Measurements from ENCODE around the gene SELENOH. TPM values are rescaled to one million over a fixed set of nuclear protein-coding genes. Genes with fewer than 3 reads are reported as not detected.
"Not testable (repeated sequence)": the region's sequence is repeated elsewhere in the genome, so short reads cannot be mapped to it uniquely, and the experiment has no call there.

The SELENOH gene
- polyA plus RNA-seq, 2 of the 4 experiments (the other 2 are of a cell fraction): 96.3 to 115 TPM

- peak overlapping the region; percentile 95 for H3K4me3 ChIP-seq
- H3K9me3 ChIP-seq: no peaks in the 10 kb centered on the region
- H3K27ac ChIP-seq: peak overlapping the region; percentile 92 to 96; a peak in 3 of 6 replicates
- 88% methylated on average over 2 of the region's 2 CpGs for WGBS (ENCODE audit: missing lambda C conversion rate)
- ChIA-PET POLR2A (interaction anchor here (1.1 to 1.7 kb wide), 2 partner anchors 9 to 28 kb away, joined by 4 to 6 read pairs; partner anchors contain the start of gene SELENOH), CTCF (interaction anchor here (1.0 to 5.4 kb wide), 3 partner anchors 10 to 87 kb away, joined by 3 to 19 read pairs (median 5); no protein-coding TSS in a partner anchor)
- ATAC-seq (no peak), FAIRE-seq (no peak), DNase-seq (ENCODE audit: low read depth in 1 of 2, low spot score in 1 of 2) (no peak)
- peak overlapping the region; percentile 93 for H3K4me2 ChIP-seq
- TF ChIP-seq ZC3H11A (IDR thresholded peaks at IDR 0.05) (no peak), FOXS1 (CRISPR knock-in tag; IDR thresholded peaks at IDR 0.05) (no peak), SREBF2 (IDR thresholded peaks at IDR 0.05) (no peak), ESRRA (IDR thresholded peaks at IDR 0.05; ENCODE audit: borderline replicate concordance, low read length) (no peak), MAFK (IDR thresholded peaks at IDR 0.05; ENCODE audit: partially characterized antibody) (no peak), NPAS2 (CRISPR knock-in tag; IDR thresholded peaks at IDR 0.05; ENCODE audit: borderline replicate concordance) (no peak), JUNB (IDR thresholded peaks at IDR 0.05) (no peak), JUN (IDR thresholded peaks at IDR 0.05) (no peak), CBX8 (IDR thresholded peaks at IDR 0.05) (no peak), CHD4 (IDR thresholded peaks at IDR 0.05; ENCODE audit: borderline replicate concordance) (no peak), HMGXB4 (CRISPR knock-in tag; IDR thresholded peaks at IDR 0.05; ENCODE audit: borderline replicate concordance) (no peak), HOXB13 (CRISPR knock-in tag; IDR thresholded peaks at IDR 0.05; ENCODE audit: low read depth) (no peak), ATOH8 (CRISPR knock-in tag; IDR thresholded peaks at IDR 0.05; ENCODE audit: low read depth) (no peak)
- H3K4me1 ChIP-seq: peaks cover 32% of the 10 kb centered on the region
Observed at GRCh38 chr11:57713835-57714234, 27.5 kb upstream of the SELENOH start.

DNA sequence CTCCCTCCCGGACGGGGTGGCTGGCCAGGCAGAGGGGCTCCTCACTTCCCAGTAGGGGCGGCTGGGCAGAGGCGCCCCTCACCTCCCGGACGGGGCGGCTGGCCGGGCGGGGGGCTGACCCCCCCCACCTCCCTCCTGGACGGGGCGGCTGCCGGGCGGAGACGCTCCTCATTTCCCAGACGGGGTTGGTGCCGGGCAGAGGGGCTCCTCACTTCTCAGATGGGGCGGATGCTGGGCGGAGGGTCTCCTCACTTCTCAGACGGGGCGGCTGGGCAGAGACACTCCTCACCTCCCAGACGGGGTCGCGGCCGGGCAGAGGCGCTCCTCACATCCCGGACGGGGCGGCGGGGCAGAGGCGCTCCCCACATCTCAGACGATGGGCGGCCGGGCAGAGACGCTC is 24.6 kb upstream of the SELENOH start:
- WGBS (ENCODE audit: missing lambda C conversion rate): 100% methylated on average over 7 of the region's 34 CpGs
- CTCF ChIA-PET; H3K4me2 ChIP-seq; ATAC-seq; H3K27ac ChIP-seq; H3K9me3 ChIP-seq; POLR2A ChIA-PET; H3K4me3 ChIP-seq; FAIRE-seq; DNase-seq (ENCODE audit: low read depth in 1 of 2, low spot score in 1 of 2): not testable (repeated sequence)
- peaks cover 18% of the 10 kb centered on the region for H3K4me1 ChIP-seq

DNA sequence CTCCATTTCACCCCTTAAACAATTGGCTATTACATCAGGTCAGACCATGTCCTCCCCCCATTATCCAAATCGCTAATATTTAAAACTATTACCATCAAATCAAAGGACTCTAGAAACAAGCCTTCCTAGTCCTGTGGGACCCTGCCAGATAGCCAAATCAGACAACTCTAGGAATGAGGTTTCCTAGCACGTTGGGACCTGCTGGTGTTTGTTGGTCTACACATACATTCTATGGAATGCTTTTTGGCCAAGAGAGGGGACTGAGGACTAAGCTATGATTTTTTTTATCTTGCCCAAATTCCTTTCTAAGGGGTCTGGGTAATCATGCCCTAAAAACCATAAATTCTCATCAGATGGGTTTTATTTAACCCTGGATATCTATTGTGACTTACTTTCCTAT is 14.1 kb upstream of the SELENOH start:
- Histone ChIP-seq H3K4me2 (no peak overlapping the region), H3K27ac (no peak overlapping the region), H3K9me3 (no peaks in the 10 kb centered on the region), H3K4me3 (no peak overlapping the region), H3K4me1 (no peaks in the 10 kb centered on the region)
- ChIA-PET CTCF (interaction anchor here (1.3 to 1.5 kb wide), 2 partner anchors 9 to 10 kb away, joined by 3 to 4 read pairs; no protein-coding TSS in a partner anchor), POLR2A (no interaction called here)
- DNase-seq (ENCODE audit: low read depth in 1 of 2, low spot score in 1 of 2) (no peak), FAIRE-seq (no peak), ATAC-seq (no peak)
- TF ChIP-seq SREBF2 (IDR thresholded peaks at IDR 0.05) (no peak), ZFP36 (IDR thresholded peaks at IDR 0.05; ENCODE audit: borderline replicate concordance, partially characterized antibody) (no peak), RAD21 (conservative IDR thresholded peaks at IDR 0.05 in 1 of 2, IDR thresholded peaks at IDR 0.05 in 1 of 2) (no peak), HOXA7 (CRISPR knock-in tag; IDR thresholded peaks at IDR 0.05) (no peak), FOSL2 (IDR thresholded peaks at IDR 0.05) (no peak), FOSL2 (CRISPR knock-in tag; IDR thresholded peaks at IDR 0.05) (no peak), ESRRA (IDR thresholded peaks at IDR 0.05; ENCODE audit: borderline replicate concordance, low read length) (no peak), SMC3 (IDR thresholded peaks at IDR 0.05) (no peak), ATOH8 (CRISPR knock-in tag; IDR thresholded peaks at IDR 0.05; ENCODE audit: low read depth) (no peak), FOSB (CRISPR knock-in tag; IDR thresholded peaks at IDR 0.05) (no peak), RCOR1 (IDR thresholded peaks at IDR 0.05; ENCODE audit: low read depth, low read length) (no peak), POLR2AphosphoS2 (conservative IDR thresholded peaks at IDR 0.05; ENCODE audit: low read length) (no peak), PHF8 (IDR thresholded peaks at IDR 0.05; ENCODE audit: borderline replicate concordance, low read depth) (no peak), JUN (IDR thresholded peaks at IDR 0.05) (no peak), JUNB (IDR thresholded peaks at IDR 0.05) (no peak), TFCP2L1 (CRISPR knock-in tag; IDR thresholded peaks at IDR 0.05) (no peak), MAZ (IDR thresholded peaks at IDR 0.05; ENCODE audit: borderline replicate concordance, low read depth, low read length) (no peak)
- TF ChIP-seq, protein P1, sequence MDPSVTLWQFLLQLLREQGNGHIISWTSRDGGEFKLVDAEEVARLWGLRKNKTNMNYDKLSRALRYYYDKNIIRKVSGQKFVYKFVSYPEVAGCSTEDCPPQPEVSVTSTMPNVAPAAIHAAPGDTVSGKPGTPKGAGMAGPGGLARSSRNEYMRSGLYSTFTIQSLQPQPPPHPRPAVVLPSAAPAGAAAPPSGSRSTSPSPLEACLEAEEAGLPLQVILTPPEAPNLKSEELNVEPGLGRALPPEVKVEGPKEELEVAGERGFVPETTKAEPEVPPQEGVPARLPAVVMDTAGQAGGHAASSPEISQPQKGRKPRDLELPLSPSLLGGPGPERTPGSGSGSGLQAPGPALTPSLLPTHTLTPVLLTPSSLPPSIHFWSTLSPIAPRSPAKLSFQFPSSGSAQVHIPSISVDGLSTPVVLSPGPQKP (IDR thresholded peaks at IDR 0.05; ENCODE audit: low read depth, low read length): no peak
- WGBS (ENCODE audit: missing lambda C conversion rate): 79% methylated on average over 2 of the region's 2 CpGs

Data from A549 (cell line).